ACHN (cell line): ENCODE measurements around the gene KRT9.
A peak's percentile ranks its signal among the peaks of the same experiment; 100 is the strongest.
"Not testable (repeated sequence)": the region's sequence is repeated elsewhere in the genome, so short reads cannot be mapped to it uniquely, and the experiment has no call there.

Source experiments
- DNase-seq: peaks from one replicate; pipeline ENCODE4 v3.0.0-alpha.2; 2015
- in situ Hi-C: cut with HindIII; loops from 2 replicates; pipeline ENCODE4 v1.10.0; 2017; ENCODE audit warnings: low sequenced_read_pairs, low pct_ligation_motif_present, low pct_unique_long_range_greater_than_20kb

The KRT9 gene

DNA sequence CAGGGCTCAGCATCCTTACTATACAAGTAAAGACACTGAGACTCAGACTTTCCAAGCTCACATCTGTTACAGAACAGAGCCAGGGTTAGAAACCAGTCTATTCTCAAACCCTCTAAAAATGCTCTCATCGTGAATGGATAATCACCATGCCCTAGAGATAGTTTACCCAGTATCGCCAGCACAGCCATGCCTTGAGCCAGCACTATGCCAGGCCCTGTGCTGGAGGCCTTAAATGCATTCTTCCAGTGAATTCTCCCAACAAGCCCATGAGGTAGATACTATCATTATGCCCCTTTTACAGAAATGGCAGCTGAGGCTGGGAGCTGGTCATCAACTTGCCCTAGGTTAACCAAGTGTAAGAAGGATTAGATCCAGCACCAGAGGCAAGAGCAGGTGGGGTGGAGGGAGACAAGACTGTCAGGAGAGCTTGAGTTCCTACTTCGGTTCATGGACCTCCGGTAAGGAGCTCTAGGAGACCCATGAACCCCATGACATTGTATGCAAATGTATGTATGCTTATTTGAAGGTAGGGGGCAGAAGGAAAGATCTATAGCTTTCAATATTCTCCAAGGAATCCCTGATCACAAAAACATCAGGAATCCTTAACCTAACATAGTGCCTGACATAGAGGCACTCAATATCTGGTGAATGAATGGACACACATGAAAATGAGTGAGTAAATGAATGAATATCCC, 9.7 kb upstream of the KRT9 start:
- DNase-seq = no peak
- in situ Hi-C loops = no loop called here

DNA sequence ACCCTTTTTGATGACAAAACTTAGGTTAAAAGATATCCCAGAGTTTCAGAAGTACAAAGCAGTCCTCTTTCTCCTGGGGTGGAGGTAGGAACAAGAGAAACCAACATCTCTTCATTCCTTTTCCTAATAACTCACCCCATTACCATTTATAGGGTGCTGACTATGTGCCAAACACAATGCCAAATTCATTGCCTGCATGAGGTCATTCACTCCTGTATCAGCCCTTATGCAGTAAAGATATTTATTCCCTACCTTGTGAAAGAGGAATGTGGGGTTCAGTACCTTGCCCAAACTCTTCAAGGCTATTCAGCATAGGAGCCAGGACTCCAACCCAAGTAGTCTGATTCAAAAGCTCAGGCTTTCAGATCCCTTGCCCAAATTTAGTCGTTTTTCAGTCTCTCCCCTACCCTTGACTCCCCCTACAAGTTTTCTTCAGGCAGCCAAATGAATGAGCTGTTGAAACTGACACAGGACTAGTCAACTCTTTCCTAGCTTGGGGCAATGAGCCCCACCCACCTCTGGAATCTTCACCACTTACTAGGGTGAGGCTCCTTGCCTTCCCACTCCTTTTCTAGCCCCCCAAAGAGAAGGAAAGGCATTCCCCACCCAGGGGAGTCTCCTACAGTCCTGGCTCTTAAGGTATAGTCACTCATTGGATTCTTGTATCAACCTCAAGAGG, 9.0 kb upstream of the KRT9 start:
- in situ Hi-C loops = no loop called here
- no peak for DNase-seq

DNA sequence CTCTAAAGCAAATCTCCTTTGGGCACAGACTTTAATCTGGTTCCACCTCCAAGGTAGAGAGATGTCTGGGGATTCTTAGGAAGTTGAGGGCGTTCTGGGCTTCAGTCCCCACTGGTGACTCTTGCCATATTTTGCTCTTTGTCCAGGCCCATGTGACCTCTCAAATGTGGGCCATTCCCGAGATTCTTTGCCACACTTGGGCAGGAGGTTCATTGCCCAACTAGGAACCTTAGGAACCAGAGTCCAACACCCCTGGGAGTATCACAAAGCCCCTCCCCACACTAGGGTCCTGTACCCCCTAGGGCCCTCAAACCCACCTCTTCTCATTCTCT, 8.4 kb upstream of the KRT9 start:
- in situ Hi-C loops = no loop called here
- DNase-seq = no peak

DNA sequence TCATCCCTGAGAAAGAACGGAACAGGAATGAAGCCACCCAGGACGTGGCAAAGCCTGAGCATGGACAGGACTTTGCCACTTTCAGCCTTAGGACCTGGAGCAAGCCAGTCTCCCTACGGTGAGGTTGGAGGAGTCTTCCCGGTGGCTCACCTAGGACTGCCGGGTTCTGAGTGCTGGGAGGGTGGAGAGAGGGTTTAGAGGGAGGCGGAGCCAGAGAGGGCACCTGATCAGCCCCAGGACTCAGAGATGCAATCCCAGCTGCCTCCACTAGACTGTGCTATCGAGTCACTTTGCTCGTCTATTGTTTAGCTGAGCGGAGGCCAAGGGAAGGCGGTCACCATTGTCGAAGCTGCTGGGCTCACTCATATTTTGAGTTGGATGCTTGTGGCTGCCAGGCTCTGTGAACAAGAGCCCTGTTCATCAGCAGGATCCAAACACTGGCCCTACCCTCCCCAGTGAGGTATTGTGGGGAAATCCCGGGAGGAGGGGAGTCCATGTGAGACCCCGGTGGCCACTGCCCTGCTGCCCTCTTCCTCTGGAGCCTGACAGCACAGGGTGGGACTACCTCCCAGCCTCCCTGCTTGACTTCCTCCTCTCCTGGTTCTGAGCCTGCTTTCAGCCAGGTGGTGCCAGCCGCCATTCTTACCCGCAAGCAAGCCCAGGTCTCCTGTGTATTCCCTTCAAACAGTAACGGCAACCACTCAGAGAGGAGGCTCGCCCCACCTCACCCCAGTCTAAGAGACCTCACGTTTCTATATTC, 7.8 kb upstream of the KRT9 start:
- DNase-seq = peak; percentile 92
- in situ Hi-C loops = no loop called here

DNA sequence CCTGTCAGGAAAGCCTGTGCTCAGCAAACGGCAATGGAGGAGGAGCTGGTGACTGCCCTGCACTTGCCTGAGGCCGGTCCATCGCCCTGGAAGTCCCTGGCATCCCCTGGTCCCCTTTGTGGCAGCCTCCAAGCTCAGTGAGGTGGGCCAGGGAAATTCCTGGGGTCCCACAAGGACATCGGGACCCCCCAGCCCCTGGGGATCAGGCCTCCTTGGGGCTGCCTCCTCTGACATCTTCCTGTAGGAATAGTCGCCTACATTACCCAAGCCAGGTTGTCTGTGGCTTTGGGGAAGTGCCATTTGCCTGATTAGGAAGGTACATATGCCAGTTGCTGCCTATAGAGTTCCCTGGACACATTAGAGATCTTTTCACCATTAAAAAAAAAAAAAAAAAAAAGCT, 7.1 kb upstream of the KRT9 start:
- in situ Hi-C loops = no loop called here
- DNase-seq = no peak

DNA sequence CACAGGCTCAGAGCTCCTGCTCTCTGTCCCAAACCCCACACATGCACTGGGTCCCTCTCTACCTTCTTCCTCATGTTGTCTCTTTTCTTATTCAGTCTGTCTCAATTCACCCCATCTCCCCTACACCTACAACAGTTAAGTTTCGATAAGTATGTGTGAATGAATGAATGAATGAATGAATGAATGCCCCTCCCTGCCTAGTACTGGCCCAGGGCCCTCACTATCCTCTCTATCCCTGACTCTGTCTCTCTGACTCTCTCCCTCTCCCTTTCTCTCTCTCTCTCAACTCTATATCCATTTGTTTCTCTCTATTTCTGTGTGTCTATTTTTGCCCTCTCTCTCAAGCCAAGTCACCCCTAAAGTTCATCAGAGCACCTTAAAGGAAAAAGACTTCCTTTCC, 6.7 kb upstream of the KRT9 start:
- in situ Hi-C loops = no loop called here

DNA sequence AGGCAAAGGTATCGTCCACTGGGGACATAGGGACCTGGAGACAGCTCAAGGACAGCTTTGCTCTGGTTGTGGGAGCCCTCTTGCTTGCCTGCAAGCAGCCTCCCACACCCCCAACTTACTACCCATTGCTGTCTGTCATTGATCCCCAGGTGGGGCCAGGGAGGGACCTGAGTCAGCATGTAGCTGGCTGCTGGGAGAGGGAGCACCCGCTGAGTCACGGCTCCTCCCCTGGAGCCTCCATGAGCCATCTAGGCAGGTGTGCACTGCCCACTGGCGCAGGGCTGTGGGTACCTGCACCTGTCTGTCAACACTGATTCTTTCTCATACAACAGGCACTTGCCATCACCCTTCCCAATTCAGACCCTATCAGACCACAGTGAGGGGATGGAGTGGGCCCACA, 4.9 kb upstream of the KRT9 start:
- DNase-seq, in situ Hi-C loops: not testable (repeated sequence)

More for the DNA sequence above, 6.7 kb upstream of the KRT9 start:
- DNase-seq = no peak

DNA sequence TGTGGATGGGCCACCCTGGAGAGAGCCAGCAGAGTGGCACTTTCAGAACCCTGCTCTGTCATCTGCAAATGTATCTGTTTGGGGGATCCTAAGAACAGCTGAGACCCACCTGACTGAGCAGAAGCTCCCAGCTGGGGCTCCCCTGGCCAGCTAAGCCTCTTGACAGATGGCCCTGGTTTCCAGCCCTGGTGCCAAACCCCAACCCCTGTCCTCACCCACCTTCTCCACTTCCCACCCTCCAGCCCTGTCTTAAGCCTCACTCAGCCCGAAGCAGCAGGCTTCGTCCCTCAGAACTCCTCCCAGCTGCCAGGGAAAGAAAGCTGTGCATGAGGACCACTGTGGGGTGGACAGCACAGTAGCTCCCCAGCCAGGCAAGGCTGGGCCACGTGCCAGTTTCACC, 3.5 kb upstream of the KRT9 start:
- no peak for DNase-seq
- in situ Hi-C loops = no loop called here

DNA sequence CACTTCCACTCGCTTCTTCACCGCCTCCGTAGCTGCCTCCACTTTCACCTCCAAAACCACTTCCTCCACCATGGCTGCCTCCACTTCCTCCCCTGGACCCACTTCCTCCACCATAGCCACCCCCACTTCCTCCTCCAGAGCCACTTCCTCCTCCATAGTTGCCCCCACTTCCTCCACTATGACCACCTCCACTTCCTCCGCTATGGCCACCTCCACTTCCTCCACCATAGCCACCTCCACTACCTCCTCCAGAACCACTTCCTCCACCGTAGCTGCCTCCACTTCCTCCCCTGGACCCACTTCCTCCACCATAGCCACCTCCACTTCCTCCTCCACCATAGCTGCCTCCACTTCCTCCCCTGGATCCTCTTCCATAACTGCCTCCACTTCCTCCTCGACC, 4.5 kb downstream of the KRT9 start:
- in situ Hi-C loops = no loop called here
- no peak for DNase-seq

DNA sequence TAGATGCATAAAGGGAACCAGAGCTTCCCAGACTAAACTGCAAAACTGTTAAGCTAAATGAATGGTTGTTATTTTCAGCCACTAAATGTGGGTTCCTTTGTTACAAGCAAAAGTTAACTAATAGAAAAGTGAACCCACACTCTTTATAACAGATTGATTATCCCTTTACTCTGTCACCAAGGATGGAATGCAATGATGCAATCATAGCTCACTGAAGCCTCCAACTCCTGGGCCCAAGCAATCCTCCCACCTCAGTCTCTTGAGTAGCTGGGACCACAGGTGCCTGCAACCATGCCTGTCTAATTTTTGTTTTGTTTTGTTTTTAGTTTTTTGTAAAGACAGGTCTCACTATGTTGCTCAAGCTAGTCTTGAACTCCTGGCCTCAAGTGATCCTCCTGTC, 6.5 kb downstream of the KRT9 start:
- in situ Hi-C loops = no loop called here
- no peak for DNase-seq

DNA sequence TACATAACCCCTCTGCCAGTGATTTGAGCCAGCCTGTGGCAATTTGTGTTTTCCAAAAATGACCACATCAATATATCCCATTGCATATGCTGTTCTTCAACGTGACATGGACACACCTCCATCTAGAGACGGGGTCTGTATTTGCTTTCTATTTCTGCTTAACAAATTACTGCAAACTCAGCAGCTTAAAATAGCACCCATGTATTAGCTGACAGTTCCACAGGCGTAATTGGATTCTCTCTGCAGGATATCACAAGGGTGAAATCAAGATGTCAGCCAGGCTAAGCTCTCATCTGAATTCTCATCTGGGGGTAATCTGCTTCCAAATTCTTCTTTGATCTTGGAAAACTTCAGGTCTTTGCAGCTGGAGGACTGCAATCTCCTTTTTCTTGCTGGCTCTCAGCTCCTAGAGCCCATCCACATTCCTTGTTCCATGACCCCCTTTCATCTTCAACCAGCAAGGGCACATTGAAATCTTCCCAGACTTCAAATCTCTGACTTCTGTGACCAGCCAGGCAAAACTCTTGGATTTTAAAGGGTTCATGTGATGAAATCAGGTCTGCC, 8.2 kb downstream of the KRT9 start:
- in situ Hi-C loops = no loop called here
- no peak for DNase-seq

DNA sequence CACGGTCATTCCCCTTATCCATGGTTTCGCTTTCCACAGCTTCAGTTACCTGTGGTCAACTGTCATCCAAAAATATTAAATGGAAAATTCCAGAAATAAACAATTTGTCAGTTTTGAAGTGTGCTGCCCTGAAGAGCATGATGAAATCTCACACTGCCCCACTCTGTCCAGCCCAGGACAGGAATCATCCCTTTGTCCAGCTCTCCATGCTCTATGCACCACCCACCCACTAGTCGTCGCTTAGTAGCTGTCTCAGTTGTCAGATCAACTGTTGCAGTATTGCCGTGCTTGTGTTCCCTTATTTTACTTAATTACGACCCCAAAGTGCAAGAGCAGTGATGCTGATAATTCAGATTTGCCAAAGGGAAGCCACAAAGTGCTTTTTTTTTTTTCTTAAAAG, 10.3 kb downstream of the KRT9 start:
- in situ Hi-C loops = no loop called here
- DNase-seq = no peak

DNA sequence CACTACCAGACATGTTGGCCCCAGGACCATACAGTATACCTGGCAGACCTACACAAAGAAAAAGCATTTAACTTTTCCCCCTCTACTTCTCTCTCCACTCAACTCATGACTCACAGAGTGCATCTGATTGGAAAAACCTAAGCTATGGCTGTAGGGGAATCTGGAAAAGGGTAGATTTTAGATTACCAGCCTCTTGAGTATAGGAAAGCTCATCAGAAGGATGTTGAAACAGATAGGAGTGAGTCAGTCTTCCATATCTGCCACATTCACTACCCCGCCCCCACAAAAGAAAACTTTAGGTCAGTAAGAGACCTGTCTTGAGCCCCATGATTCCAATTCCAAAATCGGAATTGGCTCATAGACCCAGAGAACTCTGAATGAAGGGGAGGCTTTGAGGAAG, 12.3 kb downstream of the KRT9 start:
- DNase-seq = no peak
- in situ Hi-C loops = no loop called here

DNA sequence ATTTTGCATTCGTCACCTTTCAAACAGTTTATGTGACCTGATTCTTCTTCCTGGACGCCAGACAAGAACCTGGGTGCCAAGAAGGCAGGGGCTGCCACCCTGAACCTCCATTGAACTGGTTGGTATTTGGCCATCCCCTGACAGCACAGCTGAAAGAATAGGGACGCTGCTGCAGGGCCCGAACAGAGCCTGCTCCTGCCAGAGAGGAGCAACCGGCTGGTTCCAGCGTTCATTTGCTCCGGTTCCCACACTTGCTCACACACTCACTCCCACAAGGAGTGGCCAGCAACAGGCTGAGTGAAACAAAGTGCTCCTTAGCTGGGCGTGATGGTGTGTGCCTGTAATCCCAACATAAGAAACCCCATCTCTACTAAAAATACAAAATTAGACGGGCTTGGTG, 14.9 kb downstream of the KRT9 start:
- in situ Hi-C loops = no loop called here

DNA sequence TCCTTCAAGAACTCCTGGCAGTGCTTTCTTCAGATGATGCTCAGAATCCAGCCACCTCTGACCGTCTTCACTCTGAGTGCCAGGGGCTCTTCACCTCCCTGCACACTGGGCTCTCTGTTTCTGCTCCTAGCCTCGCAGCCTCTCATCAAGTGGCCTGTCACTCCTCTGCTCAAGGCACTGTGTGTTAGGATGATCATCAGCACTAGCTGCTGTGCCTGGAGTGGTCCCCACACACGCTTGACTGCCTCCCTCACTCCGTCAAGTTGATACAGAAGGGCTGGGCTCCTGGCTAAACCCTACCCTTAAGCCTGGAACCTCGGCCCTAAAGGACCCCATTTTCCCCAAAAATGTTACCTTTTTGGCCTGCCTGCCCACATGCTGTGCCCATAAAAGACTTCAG, 15.6 kb downstream of the KRT9 start:
- in situ Hi-C loops = no loop called here
- DNase-seq = no peak

More for the DNA sequence above, 14.9 kb downstream of the KRT9 start:
- DNase-seq = no peak

DNA sequence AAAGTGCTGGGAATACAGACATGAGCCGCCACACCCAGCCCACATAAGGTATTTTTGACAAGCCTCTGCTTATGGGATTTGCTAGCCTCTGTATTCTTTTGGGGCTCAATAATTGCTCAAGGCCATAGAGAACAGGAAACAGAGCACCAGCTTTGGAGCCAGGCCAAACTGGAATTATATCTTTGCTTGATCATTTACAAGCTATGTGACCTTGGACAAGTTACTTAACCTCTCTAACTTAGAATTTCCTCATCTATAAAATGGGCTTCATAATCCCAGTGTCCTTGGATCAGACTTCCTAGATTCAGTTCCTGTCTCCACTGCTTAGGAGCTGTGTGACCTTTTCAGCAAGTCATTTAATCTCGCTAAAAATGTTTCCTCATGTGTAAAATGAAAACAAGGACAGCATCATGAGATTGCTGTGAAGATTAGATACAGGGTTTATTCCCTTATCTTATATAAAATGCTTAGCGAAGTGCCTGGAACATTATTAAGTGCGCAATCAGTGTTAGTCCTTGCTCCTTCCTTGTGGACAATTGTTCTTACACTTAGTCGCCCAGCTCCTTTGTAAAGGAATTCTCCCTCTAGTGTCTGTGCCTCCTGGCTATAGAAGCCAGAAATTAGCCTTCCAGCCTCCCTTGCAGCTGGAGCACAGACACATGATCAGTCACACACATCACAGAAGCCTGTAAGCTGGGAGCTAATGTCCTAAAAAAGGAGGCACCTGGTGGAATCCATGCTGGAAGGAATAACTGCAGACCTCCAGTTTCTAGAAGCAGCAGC, 16.6 kb downstream of the KRT9 start:
- in situ Hi-C loops = no loop called here
- DNase-seq = no peak

DNA sequence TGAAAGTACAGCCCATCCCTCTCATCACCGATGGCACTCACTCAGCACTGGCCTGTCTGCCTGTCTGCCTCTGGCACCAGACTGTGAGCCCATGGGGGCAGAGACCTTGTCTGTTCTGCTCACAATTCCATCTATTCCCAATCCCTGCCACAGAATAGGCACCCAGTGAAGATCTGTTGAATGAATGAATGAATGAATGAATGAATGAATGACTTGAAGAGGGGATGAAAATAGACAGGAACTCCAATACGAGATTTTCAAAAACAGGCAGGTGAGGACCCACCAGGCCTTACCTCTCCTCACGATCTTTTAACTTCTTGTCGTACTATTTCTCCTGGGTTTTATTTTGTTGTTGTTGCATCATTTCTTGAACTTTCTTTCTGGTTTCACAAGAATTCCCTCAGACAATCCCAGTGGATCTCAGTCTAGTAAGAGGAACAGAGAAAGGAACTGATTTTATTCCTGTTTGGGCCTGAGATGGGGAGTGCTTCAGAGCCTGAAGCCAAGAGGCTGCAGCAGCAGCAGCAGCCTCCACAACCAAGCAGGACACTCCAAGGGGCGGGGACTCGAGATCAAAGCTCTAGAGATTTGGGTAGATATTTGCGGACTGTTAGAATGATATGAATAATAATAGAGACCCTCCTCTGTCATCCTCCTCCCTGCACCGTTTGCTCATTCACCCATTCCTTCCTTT, 17.7 kb downstream of the KRT9 start:
- DNase-seq = no peak
- in situ Hi-C loops = no loop called here

DNA sequence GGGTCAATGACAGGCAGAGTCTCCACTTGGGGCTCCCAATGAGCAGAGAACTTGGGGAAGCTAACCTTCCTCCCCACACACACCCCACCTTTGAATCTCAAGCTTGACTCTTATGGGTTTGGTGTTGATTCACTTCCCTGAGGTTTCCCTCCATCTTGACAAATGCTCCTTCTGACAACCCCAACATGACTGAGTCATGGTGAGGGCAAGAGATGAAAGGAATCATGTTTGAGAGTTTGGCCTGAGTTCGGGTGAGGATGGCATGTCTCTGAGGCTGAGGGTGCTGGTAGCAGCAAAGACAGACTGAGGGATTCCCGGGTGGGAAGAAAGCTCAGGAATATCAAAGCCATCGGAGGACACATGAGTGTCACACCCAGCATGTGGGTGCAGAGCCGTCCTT, 18.7 kb downstream of the KRT9 start:
- in situ Hi-C loops = no loop called here
- DNase-seq = no peak
